ENCODE measurements around the gene SLCO3A1.

The SLCO3A1 gene

DNA sequence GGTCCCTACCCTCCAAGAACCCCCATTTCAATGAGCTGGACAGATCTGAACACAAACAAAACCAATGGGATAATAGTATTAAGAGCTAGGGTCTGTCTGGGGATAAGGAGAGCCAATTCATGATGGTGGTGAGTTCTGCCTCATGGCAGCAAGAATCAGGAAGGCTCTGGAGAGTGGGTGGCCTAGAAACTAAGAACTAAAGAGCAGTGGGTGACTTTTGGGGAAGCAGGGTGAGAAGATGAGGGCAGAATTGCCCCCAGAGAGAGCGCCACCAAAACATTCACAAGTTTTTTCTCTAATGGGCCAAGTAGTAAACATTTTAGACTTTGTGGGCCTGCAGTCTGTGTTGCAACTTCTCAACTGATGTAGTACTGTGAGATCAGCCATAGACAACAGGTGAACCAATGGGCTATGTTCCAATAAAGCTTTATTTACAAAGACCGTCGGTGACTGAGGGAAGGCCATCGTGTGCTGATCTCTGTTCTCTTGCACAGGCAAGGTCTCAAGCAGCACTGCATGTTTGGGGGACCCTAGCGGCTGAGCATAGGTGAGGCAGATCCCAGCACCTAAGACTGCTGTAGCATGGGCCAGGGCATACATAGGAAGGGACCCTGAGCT, 314.7 kb downstream of the SLCO3A1 start:
- no peak for DNase-seq (ENCODE audit: low spot score)
- in situ Hi-C loops (cut with MboI; ENCODE audit: low sequenced_read_pairs, unreplicated experiment), result no loop called here
- TF ChIP-seq CTCF (IDR thresholded peaks at IDR 0.05; ENCODE audit: borderline replicate concordance, control extremely low read depth, extremely low read depth, insufficient read depth, missing control alignments), result no peak

- no peak for TF ChIP-seq CTCF (IDR thresholded peaks at IDR 0.05; ENCODE audit: borderline replicate concordance, control extremely low read depth, extremely low read depth, insufficient read depth, missing control alignments)
- in situ Hi-C loops (cut with MboI; ENCODE audit: low sequenced_read_pairs, unreplicated experiment), result no loop called here
- no peak for DNase-seq (ENCODE audit: low spot score)
Observed at GRCh38 chr15:92170897-92171296, 317.4 kb downstream of the SLCO3A1 start.

DNA sequence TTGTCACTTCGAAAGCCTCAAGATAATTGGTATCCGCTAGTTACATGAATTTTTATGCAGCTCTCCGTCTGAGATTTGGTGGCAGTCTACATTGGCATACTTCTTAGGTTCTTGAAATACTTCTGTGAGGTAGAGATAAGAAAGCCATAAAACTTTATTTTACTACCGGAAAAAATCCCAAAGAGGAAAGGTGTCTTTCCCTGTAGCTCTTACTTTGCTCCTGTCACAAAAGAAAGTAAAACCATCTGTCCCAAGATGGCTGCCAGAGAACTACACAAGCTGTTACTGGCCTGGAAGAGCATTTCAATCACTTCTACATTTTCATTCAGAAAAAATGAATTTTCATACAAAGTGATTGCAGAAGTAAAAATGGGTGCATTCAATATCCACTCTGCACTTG, 325.4 kb downstream of the SLCO3A1 start:
- in situ Hi-C loops (cut with MboI; ENCODE audit: low sequenced_read_pairs, unreplicated experiment), result no loop called here
- no peak for TF ChIP-seq CTCF (IDR thresholded peaks at IDR 0.05; ENCODE audit: borderline replicate concordance, control extremely low read depth, extremely low read depth, insufficient read depth, missing control alignments)
- no peak for DNase-seq (ENCODE audit: low spot score)

DNA sequence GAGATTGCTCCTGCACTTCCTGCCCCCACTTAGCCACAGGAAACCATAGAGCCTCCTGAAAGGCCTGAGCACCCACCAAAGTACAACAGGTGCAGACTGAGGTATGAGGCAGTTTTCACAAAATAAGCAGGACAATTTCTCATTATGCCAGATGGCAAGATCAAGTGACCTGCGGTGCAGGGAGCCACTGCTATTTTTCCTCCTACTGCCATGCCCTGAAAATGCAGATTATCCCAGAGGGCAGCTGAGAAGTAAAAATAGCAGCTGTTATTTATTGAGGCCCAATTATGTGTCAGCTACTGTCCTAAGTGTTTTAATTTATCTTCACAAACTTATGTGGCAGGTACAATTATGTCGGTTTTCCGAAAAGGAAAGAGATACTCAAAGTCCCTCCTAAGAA, 330.6 kb downstream of the SLCO3A1 start:
- no peak for TF ChIP-seq CTCF (IDR thresholded peaks at IDR 0.05; ENCODE audit: borderline replicate concordance, control extremely low read depth, extremely low read depth, insufficient read depth, missing control alignments)
- no peak for DNase-seq (ENCODE audit: low spot score)
- in situ Hi-C loops (cut with MboI; ENCODE audit: low sequenced_read_pairs, unreplicated experiment), result no loop called here

DNA sequence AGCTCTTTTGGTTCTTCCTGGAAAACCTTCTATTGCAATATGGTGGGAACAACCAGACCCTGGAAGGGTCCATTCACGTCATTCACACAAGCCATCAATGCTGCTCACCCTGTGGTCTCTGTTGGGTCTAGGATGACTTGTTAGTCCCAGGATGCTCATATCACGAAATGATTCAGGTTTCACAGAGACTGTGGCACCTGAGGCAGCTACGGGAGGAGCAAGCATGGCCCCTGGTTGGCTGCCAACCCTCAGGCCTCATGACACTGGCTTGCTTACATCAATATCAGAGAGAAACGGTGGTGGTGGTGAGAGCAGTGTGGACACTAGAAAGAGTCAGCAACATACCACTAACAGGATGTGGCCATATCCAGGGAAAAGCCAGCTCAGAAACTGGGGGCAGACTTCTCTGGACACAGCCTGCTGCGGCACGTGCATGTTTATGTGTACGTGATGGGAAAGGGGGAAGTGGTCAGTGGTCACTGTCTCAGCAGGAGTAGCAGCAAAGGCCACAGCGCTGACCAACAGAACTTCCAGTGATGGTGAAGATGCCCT, 331.2 kb downstream of the SLCO3A1 start:
- no peak for DNase-seq (ENCODE audit: low spot score)
- in situ Hi-C loops (cut with MboI; ENCODE audit: low sequenced_read_pairs, unreplicated experiment), result no loop called here
- TF ChIP-seq CTCF (IDR thresholded peaks at IDR 0.05; ENCODE audit: borderline replicate concordance, control extremely low read depth, extremely low read depth, insufficient read depth, missing control alignments), result no peak

DNA sequence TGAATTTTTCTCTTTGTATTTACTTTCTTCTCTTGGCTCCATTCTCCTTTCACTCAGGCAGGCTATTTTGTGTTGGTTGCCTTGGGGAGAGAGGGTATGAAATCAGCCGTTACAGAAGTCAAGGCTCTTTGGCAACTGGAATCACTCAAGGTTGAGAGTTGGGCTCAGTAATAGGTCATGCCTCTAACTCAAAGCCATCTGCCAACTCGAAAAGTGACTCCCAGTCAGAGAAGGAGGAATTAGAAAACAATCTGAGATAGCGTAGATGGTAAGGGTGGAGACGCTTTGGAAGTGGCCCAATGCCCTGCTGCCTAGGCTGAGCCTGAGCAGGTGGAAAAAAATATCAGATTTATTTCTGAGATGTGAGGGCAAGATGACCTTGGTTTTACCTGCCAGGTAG, 334.5 kb downstream of the SLCO3A1 start:
- no peak for DNase-seq (ENCODE audit: low spot score)
- TF ChIP-seq CTCF (IDR thresholded peaks at IDR 0.05; ENCODE audit: borderline replicate concordance, control extremely low read depth, extremely low read depth, insufficient read depth, missing control alignments), result no peak
- in situ Hi-C loops (cut with MboI; ENCODE audit: low sequenced_read_pairs, unreplicated experiment), result no loop called here

Measured in GM13976 (cell line).